CD4-positive, alpha-beta T cell treated with Interleukin-4 for 4 hours (primary cell): ENCODE measurements around the gene ARMC2.
"Not testable (repeated sequence)": the region's sequence is repeated elsewhere in the genome, so short reads cannot be mapped to it uniquely, and the experiment has no call there.

ENCODE experiments used
- DNase-seq: peaks from one replicate; pipeline ENCODE4 v3.0.0-alpha.2; 2020

ARMC2 gene

DNA sequence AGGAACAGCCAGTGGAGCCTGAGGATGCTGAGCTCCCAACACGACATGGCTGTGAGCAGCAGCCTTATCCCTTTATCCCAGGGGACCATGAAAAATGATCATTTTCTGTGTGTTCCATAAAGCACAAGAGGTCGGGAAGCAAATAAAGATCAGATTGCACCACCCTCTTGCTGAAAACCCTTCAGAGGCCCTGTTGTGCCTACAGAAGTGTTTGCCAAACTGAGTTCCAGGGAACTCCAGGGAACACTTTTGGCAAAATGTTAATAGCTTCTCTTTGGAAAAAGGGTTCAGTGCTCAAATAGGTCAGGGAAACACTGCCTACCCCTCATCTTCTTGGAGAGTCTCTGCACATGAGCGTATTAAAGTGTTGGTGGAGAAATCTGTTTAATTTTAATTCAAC is 24.4 kb downstream of the ARMC2 start:
- DNase-seq = no peak

- DNase-seq = no peak
Measured at GRCh38 chr6:108873251-108873650, 25.0 kb downstream of the ARMC2 start.

DNA sequence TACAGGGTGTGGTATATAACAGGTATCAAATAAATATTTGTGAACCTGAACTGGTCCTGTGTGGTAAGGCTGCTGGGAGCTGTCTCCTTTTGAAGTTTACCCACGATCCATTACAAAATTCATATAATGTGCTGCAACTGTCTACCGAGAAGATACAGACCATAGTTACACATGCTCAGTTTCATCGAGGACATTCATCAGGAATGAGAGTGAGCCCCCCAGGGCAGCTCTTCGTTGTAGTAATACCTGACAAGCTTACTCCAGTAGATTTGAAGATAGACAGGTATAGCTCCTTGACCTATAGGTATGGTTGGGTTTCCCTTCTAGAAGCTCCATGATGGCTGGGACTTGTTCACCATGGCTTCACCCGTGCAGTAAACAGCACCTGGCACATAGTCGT is 25.7 kb downstream of the ARMC2 start:
- DNase-seq = no peak

DNA sequence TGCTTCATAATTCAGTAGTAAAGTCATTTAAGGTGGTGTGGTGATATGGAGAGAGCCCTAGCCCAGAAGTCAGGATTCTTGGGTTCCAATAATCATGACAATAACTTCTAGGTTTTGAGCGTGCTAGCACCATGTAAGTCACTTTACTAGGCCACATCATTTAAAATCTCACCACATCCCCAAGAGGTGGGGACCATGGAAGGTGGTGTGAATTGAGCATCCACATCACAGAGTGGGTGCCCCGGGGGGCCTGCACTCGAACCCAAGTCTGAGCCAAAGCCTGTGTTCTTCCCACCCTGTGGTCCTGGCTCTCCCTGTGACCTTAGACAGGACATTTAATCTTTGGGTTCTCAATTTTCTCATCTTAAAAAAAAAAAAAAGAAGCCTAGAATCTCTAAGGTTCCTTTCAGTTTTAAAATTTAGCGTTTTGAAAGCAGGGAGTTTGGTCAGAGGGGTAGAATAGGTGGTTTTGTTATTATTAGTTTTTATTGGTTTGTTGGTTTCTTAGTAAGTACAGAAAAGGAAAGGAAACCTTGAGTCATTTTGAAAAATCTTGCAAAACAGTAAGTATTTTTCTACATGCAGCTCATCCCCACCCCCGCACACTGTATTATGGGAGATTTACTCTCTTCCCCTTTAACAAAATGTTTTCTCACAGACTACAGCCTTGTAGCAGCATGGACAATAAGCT is 26.4 kb downstream of the ARMC2 start:
- peak; percentile 76 for DNase-seq

- DNase-seq = peak; percentile 8
Measured at GRCh38 chr6:108875161-108875555, 26.9 kb downstream of the ARMC2 start.

- no peak for DNase-seq
Measured at GRCh38 chr6:108877046-108877751, 29.0 kb downstream of the ARMC2 start.

GRCh38 chr6:108878942-108879341 is 30.7 kb downstream of the ARMC2 start:
- DNase-seq = no peak

DNA sequence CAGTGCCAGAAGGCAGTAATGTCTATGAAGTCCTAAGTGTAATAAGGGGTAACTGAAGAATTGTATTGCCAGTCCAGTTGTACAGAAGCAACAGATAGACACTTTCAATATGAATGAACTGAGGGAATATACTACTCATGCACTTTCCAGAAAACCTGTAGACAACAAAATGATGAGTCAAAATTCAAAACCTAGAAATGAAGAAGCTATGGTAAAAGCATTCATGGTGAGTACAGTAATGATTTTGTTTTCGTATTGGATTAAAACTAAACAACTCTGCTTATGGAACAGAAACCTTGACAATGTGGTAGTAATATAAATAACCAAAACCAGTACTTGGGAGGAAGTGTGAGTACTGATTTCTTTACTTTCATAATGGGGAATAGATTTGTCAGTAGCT is 35.0 kb downstream of the ARMC2 start:
- no peak for DNase-seq

DNA sequence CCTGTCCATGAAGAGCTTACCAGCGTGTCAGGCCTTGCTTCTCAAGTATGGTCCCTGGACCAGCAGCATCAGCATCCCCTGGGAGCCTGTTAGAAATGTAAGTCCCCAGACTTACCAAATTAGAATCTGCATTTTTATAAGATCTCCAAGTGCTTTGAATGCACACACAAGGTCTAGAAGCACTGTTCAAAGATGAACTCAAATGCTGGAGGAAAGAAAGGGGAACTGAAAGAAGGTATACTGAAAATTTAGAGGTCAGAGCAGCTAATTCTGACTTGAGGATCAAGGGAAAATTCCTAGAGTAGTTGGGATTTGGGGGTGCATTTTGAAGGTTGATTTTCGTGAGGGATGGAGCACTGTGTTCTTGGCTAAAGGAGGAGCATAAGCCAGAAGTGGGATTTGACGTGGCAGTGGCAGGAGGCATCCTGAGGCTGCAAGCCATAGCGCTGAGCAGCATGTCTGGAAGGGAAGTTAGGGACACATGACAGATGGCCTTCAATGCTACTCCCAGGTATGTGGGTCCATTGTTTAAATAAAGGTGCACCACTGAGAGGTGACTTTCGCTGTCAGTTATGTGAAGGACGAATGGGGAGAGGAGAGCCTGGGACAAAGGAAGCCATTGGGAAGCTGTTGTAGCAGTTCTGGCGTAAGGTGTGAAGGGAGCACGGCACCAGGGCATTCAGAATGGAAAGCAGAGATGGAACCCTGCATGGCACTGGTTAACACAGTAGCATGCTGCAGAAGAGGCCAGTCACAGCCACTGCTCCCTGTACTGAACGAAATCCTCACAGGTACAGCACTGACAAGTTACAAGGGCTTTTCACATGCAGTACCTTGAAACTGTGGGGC is 36.2 kb downstream of the ARMC2 start:
- no peak for DNase-seq

- no peak for DNase-seq
Measured at GRCh38 chr6:108888052-108888451, 39.8 kb downstream of the ARMC2 start.

- no peak for DNase-seq
Measured at GRCh38 chr6:108888745-108889144, 40.5 kb downstream of the ARMC2 start.

DNA sequence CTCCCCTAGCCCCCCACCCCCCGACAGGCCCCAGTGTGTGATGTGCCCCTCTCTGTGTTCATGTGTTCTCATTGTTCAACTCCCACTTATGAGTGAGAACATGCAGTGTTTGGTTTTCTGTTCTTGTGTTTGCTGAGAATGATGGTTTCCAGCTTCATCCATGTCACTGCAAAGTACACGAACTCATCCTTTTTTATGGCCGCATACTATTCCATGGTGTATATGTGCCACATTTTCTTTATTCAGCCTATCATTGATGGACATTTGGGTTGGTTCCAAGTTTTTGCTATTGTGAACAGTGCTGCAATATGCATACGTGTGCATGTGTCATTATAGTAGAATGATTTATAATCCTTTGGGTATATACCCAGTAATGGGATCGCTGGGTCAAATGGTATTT is 42.7 kb downstream of the ARMC2 start:
- not testable (repeated sequence) for DNase-seq

DNA sequence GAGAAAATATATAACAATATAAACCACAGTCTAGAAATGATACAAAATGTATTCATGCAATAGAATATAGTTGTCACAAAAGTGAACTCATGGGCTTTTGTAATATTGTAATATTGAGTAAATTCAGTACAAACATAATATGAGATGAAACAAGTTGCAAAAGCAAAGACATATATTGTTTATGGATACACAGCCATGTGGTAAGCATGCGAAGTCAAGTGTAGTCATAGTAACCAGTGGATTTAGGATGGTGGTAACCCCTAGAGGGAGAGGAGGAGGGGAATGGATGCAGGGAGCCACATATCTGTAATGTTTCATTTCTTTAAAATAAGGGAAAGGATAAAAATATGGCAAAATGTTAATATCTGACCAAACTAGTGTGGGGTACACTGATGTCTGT is 47.3 kb downstream of the ARMC2 start:
- DNase-seq = no peak

GRCh38 chr6:108896111-108896661 is 48.0 kb downstream of the ARMC2 start:
- peak; percentile 80 for DNase-seq

- DNase-seq = no peak
Measured at GRCh38 chr6:108897371-108897770, 49.1 kb downstream of the ARMC2 start.

DNA sequence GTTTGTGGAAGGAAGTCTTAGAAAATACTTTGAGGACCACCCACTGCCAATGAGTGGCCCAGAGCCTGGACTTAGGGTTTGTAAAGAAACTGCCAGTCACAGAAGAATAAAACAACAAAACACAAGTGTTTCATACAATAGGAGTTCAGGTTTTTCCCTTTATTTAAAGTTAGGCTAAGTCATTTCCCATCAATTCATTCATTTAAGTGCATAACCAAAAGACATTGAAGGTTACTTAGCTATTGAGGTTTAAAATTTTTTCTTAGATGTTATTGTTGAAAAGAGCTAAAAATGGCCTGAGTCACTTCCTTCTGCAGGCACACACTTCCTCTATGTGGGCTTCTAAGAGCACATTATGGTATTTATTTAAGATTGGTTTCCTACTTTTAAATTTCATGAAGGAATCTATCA is 54.2 kb downstream of the ARMC2 start:
- peak; percentile 47 for DNase-seq

DNA sequence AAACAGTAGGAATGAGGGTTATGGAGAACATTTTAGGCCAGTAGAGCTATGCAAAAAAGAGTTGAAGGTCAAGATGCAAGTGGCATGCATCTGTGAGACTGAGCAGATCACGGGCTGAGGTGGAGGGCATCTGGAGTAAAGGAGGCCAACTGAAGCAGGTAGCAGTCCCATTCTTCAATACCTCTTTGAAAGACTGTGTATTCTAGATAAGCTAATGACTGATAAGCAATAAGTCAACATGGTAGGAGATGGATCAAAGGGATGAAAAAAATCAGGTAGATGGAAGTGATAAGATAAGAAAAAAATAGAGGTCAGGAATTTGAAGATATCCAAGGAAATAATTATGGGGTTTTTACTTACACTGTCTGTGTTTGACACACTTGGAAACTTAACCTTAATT is 55.6 kb downstream of the ARMC2 start:
- DNase-seq = no peak

- DNase-seq = no peak
Measured at GRCh38 chr6:108904741-108905140, 56.5 kb downstream of the ARMC2 start.

DNA sequence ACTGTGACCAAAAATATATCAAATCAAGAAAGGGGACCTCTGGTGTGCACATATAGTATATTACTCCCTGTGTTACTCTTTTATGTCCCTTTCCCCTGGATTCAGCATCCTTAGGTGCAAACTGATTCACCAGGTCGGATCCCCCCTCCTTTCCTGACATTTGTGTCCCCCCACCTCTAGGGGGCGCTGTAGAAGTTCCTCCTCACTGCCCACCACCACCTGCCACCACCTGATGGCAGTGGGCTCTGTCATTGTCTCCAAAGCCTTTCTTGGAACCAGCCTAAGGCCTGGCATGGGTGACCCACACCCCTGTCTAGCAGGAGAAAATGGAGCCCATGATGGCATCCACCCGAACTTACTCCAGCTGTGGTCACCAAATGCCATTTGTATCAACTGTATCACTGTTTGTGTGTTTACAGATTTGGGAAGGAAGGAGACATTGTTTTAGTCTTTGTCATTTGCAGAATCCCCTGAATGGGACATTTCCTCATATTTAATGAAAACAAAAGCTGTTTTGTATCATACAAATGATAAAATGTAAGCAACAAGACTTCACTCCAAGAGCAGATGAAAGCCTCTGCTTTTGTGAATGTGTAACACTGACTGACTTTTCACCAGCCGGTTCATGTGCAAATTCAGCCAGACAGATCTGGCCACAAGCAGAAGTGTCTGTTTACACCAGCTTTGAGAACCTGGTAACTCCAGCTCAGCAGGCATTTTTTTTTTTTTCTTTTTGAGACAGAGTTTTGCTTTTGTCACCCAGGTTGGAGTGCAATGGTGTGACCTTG is 66.2 kb downstream of the ARMC2 start:
- no peak for DNase-seq

DNA sequence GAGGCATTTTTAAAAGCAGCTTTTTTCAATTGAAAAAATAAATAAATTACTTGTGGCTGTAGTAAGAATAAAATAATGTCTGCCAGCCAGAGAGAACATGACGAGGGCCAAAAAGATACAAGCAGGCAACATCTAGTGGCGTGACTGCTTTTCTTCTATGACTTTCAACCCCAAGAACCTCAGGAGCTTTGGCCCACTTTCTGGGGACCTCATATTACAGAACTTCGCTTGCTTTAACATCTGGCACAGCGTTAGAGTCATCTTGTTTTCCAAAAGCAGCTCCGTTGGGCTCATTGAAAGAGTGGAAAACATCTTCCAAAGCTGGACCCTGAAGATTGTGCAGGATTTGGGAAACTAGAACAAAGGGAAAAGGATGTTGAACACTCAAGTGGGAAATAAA is 67.0 kb downstream of the ARMC2 start:
- no peak for DNase-seq

GRCh38 chr6:108916026-108916686 is 67.9 kb downstream of the ARMC2 start:
- DNase-seq = no peak

DNA sequence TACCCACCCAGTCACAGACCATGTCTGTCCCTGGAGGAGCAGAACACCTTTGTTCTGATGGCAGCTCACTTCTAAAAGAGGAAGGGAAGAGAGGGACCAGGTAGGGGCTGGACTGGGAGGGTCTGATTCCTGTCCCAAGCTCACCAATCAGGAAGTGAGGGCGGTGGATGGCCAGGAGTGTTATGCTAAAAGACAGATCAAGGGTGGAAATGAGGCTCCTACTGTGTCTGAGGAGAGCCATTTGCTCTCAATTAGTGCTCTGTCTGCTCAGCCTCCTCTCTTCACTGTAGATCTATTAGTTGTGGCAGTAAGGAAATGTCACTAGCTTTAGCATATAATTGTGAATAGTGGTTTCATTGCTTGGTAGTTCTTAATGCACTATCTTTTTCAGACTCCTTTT is 72.5 kb downstream of the ARMC2 start:
- no peak for DNase-seq
